HepG2 (cell line): Measurements from ENCODE around the gene TEX22. TPM values are rescaled to one million over a fixed set of nuclear protein-coding genes. Genes with fewer than 3 reads are reported as not detected.

Experiments
- ATF7-NPFF ChIP-seq: sonication (generic); formaldehyde crosslinking; IDR thresholded peaks from 2 replicates; pipeline ENCODE4 v1.8.1; 2023; ENCODE audit warnings: mild to moderate bottlenecking, low read depth, missing genetic modification reagents, moderate library complexity
- CBFB ChIP-seq: sonication (generic); formaldehyde crosslinking; IDR thresholded peaks from 2 replicates; pipeline ENCODE4 v1.4.0; 2020; ENCODE audit warnings: missing genetic modification reagents
- DMAP1 ChIP-seq: IDR thresholded peaks from 2 replicates; pipeline ENCODE4 v1.6.1; 2016
- FIP1L1 ChIP-seq: fragments of 200-400 bp; formaldehyde crosslinking; IDR thresholded peaks from 2 replicates; pipeline ENCODE4 v1.6.1; 2018; ENCODE audit warnings: low read depth, mild to moderate bottlenecking, low read length, moderate library complexity, borderline replicate concordance; ENCODE audit not compliant: insufficient read depth
- FOSL1 ChIP-seq: sonication (generic); formaldehyde crosslinking; IDR thresholded peaks from 2 replicates; pipeline ENCODE4 v1.9.0; 2021; ENCODE audit warnings: missing genetic modification reagents, borderline replicate concordance
- GMEB1 ChIP-seq: sonication (generic); formaldehyde crosslinking; IDR thresholded peaks from 2 replicates; pipeline ENCODE4 v1.5.1; 2020; ENCODE audit warnings: missing genetic modification reagents, mild to moderate bottlenecking, borderline replicate concordance
- ISL2 ChIP-seq: sonication (generic); formaldehyde crosslinking; IDR thresholded peaks from 2 replicates; pipeline ENCODE4 v1.5.0; 2020; ENCODE audit warnings: missing genetic modification reagents
- NAIF1 ChIP-seq: sonication (generic); formaldehyde crosslinking; IDR thresholded peaks from 2 replicates; pipeline ENCODE4 v1.5.0; 2020; ENCODE audit warnings: mild to moderate bottlenecking, missing genetic modification reagents, borderline replicate concordance
- NONO ChIP-seq, 2 experiments: fragments of 450-650 bp in 1 of 2; sonication (generic) in 1 of 2; formaldehyde crosslinking in 1 of 2; IDR thresholded peaks in 1 of 2; conservative IDR thresholded peaks in 1 of 2; 2 replicates each; pipeline versions ENCODE4 v1.6.1 to v1.8.0; 2017 to 2022; ENCODE audit warnings: mild to moderate bottlenecking in 1 of 2, missing genetic modification reagents in 1 of 2, moderate library complexity in 1 of 2
- ONECUT2 ChIP-seq: sonication (generic); formaldehyde crosslinking; IDR thresholded peaks from 2 replicates; pipeline ENCODE4 v1.4.0; 2020; ENCODE audit warnings: missing genetic modification reagents
- SOX5 ChIP-seq: IDR thresholded peaks from 2 replicates; pipeline ENCODE4 v1.6.1; 2016; ENCODE audit warnings: borderline replicate concordance
- USF2 ChIP-seq, 2 experiments: sonication (generic) in 1 of 2; formaldehyde crosslinking in 1 of 2; IDR thresholded peaks; 2 replicates each; pipeline versions ENCODE4 v1.5.1 to v1.6.1; 2011 to 2020; ENCODE audit warnings: borderline replicate concordance in 1 of 2, low read depth in 1 of 2, low read length in 1 of 2, mild to moderate bottlenecking in 1 of 2, missing genetic modification reagents in 1 of 2, moderate library complexity in 1 of 2
- XBP1 ChIP-seq: sonication (generic); formaldehyde crosslinking; IDR thresholded peaks from 2 replicates; pipeline ENCODE4 v1.5.0; 2020; ENCODE audit warnings: missing genetic modification reagents
- ZBTB33 ChIP-seq: sonication (generic); formaldehyde crosslinking; IDR thresholded peaks from 2 replicates; pipeline ENCODE4 v1.4.0; 2020; ENCODE audit warnings: missing genetic modification reagents
- ZFP36 ChIP-seq: fragments of 150-350 bp; IDR thresholded peaks from 2 replicates; pipeline ENCODE4 v1.6.1; 2018; ENCODE audit warnings: borderline replicate concordance, low read length, low read depth; ENCODE audit not compliant: partially characterized antibody
- ZFX ChIP-seq: sonication (generic); formaldehyde crosslinking; IDR thresholded peaks from 2 replicates; pipeline ENCODE4 v1.4.0; 2020; ENCODE audit warnings: mild to moderate bottlenecking, low read depth, missing genetic modification reagents, moderate library complexity
- ZNF230 ChIP-seq: sonication (generic); formaldehyde crosslinking; IDR thresholded peaks from 2 replicates; pipeline ENCODE4 v1.4.0; 2020; ENCODE audit warnings: mild to moderate bottlenecking, missing genetic modification reagents
- ZNF414 ChIP-seq: sonication (generic); formaldehyde crosslinking; IDR thresholded peaks from 2 replicates; pipeline ENCODE4 v1.5.0; 2020; ENCODE audit warnings: missing genetic modification reagents
- ZNF607 ChIP-seq: sonication (generic); formaldehyde crosslinking; IDR thresholded peaks from 2 replicates; pipeline ENCODE4 v1.5.1; 2020; ENCODE audit warnings: missing genetic modification reagents, mild to moderate bottlenecking, borderline replicate concordance
- ZNF749 ChIP-seq: sonication (generic); formaldehyde crosslinking; IDR thresholded peaks from 2 replicates; pipeline ENCODE4 v1.8.0; 2022; ENCODE audit warnings: mild to moderate bottlenecking, missing genetic modification reagents, moderate library complexity, borderline replicate concordance
- ZNF761 ChIP-seq: sonication (generic); formaldehyde crosslinking; conservative IDR thresholded peaks from 2 replicates; pipeline ENCODE4 v1.4.0; 2020; ENCODE audit warnings: mild to moderate bottlenecking, missing genetic modification reagents
- ZZZ3 ChIP-seq: sonication (generic); formaldehyde crosslinking; IDR thresholded peaks from 2 replicates; pipeline ENCODE4 v1.4.0; 2020; ENCODE audit warnings: missing genetic modification reagents, mild to moderate bottlenecking, borderline replicate concordance
- polyA plus RNA-seq, 8 experiments: library from polyadenylated mRNA; depleted of rRNA in 3 of 8; stranded (reverse) in 7 of 8; unstranded in 1 of 8; fragments of >200 nt; fragmentation: Illumina TruSeq in 4 of 8; extraction: Trizol in 4 of 8; gene quantifications; 2 replicates each; pipeline versions ENCODE4 v1.2.1 to v1.2.3, GENCODE V29; 2011 to 2016; ENCODE audit warnings: low read depth in 4 of 8, missing spikeins in 1 of 8, mixed read lengths in 1 of 8; ENCODE audit not compliant: insufficient read depth in 1 of 8
- total RNA-seq, 5 experiments: library from RNA; depleted of rRNA; stranded (reverse); fragments of >200 nt; fragmentation: Illumina TruSeq; extraction: Trizol; gene quantifications; 2 replicates each; pipeline ENCODE4 v1.2.3, GENCODE V29; 2016; ENCODE audit warnings: low read depth in 1 of 5

The TEX22 gene
- total and polyA plus RNA-seq, 2 of the 13 experiments (the other 11 are each of a cell fraction or from before 2014, with no cell fraction given) = 0.07 to 0.27 TPM

- TF ChIP-seq USF2 (IDR thresholded peaks at IDR 0.05; ENCODE audit: low read depth, low read length) = no peak
- TF ChIP-seq USF2 (CRISPR knock-in tag; IDR thresholded peaks at IDR 0.05; ENCODE audit: borderline replicate concordance) = no peak
- TF ChIP-seq FOSL1 = no peak
- no peak for TF ChIP-seq ZNF414
- TF ChIP-seq ZBTB33 = no peak
- no peak for TF ChIP-seq ZNF749 (CRISPR knock-in tag)
- peak; percentile 97 for TF ChIP-seq ZFX (CRISPR knock-in tag)
- 0 out of 2 replicates have a peak, but pooled peaks have one; percentile 28 for TF ChIP-seq FIP1L1
- peak; percentile 97 for TF ChIP-seq ZNF761 (CRISPR knock-in tag)
- TF ChIP-seq CBFB = no peak
- peak; percentile 37 for TF ChIP-seq ZZZ3 (CRISPR knock-in tag)
- 0 out of 2 replicates have a peak, but pooled peaks have one; percentile 28 for TF ChIP-seq XBP1 (CRISPR knock-in tag)
- TF ChIP-seq DMAP1 (CRISPR knock-in tag) = peak; percentile 90
- no peak for TF ChIP-seq NONO (IDR thresholded peaks at IDR 0.05)
- peak; percentile 77 for TF ChIP-seq NONO (CRISPR knock-in tag; conservative IDR thresholded peaks at IDR 0.05)
- 0 out of 2 replicates have a peak, but pooled peaks have one; percentile 36 for TF ChIP-seq ISL2 (CRISPR knock-in tag)
- TF ChIP-seq ATF7-NPFF = no peak; the same call in 1 of the 2 replicates
- no peak for TF ChIP-seq ZFP36
- 0 out of 2 replicates have a peak, but pooled peaks have one; percentile 6 for TF ChIP-seq SOX5
- TF ChIP-seq ZNF607 (CRISPR knock-in tag) = peak; percentile 16; the same call in 1 of the 2 replicates
- TF ChIP-seq ONECUT2 (CRISPR knock-in tag) = no peak
- 0 out of 2 replicates have a peak, but pooled peaks have one; percentile 63 for TF ChIP-seq ZNF230
- peak; percentile 63; the same call in 1 of the 2 replicates for TF ChIP-seq GMEB1 (CRISPR knock-in tag)
- peak; percentile 60; the same call in 1 of the 2 replicates for TF ChIP-seq NAIF1 (CRISPR knock-in tag)
These were observed 558 bp downstream of the TEX22 start (continued) for GRCh38 chr14:105398726-105399465.
